GM12873 (cell line): ENCODE results near the gene GPRC5B.

ENCODE experiments used
- TF ChIP-seq, protein P1 (sequence below): IDR thresholded peaks from 2 replicates; pipeline ENCODE4 v1.5.1; 2012; ENCODE audit warnings: low read depth, mild to moderate bottlenecking, moderate library complexity, low read length, control low read depth; ENCODE audit not compliant: insufficient read depth; ENCODE audit errors: missing control alignments

The GPRC5B gene

DNA sequence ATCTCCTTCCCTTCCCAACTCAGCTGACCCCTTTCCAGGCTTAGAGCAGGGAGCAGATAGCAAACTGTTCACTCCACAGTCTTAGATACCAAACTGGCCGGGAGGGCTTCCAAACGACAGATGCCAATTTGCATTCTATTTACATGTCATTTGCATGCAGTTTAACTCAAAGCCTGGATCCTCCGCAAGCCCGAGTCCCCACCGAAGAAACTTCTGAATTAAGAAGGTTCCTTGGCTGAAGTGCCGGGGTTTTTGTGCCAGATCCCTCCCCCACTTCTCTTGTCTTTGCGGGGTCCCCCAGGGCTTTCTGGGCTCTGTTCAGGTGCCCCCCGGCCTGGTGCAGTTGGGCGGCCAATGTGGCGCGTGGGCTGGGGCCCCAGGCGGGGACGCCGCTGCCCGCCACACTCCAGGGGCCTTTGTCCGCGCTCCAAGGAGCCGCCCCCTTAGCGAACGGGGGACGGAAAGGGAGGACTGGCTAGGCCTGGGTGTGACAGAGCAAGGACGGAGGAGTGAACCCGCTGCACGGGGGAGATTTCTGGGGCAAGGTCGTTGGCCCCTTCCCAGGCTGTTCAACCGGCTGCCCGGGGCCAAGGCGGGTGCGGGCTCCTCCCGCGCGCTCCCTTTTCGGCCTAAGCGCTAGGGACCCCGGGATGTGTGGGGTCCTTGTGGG lies 1.2 kb downstream of the GPRC5B start:
- TF ChIP-seq, protein P1, sequence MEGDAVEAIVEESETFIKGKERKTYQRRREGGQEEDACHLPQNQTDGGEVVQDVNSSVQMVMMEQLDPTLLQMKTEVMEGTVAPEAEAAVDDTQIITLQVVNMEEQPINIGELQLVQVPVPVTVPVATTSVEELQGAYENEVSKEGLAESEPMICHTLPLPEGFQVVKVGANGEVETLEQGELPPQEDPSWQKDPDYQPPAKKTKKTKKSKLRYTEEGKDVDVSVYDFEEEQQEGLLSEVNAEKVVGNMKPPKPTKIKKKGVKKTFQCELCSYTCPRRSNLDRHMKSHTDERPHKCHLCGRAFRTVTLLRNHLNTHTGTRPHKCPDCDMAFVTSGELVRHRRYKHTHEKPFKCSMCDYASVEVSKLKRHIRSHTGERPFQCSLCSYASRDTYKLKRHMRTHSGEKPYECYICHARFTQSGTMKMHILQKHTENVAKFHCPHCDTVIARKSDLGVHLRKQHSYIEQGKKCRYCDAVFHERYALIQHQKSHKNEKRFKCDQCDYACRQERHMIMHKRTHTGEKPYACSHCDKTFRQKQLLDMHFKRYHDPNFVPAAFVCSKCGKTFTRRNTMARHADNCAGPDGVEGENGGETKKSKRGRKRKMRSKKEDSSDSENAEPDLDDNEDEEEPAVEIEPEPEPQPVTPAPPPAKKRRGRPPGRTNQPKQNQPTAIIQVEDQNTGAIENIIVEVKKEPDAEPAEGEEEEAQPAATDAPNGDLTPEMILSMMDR: no peak

DNA sequence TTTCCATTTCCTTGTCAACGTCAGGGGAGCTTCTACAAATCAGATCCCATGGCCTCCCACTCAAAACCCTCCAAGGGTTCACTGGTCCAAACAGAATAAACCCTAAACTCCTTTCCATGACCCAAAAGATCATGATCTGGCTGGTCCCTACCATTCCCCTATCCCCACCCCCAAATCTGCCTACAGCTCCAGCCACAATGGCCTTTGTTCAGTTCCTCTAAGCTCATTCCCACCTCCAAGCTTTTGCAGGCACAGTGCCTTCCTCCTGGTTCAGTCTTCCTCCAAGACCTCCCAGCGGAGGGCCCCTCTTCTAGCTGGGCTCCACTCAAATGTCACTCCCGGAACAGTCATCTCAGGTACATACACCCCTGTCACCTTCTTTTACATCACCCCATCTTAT lies 2.0 kb downstream of the GPRC5B start:
- TF ChIP-seq, protein P1: no peak

- TF ChIP-seq, protein P1: no peak
Observed at GRCh38 chr16:19882186-19882585, 2.5 kb downstream of the GPRC5B start.

DNA sequence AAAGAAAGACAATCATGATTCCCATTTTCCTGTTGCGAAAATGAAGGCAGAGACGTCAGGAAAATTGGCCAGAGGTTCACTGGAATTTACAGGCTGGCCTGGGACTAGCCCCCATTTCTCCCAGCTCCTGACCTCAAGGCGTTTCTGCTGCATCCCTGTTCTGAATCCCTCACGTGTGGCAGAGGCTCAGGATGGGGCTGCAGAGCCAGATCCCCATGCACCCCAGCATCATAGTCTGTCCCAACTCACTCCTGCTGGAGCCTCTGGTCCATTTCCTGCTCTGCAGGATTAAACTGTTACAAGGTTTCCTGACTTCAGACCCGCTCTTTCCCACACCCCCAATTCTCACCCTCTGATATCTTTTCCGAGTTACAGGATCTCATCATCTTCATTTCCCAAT lies 2.9 kb downstream of the GPRC5B start:
- TF ChIP-seq, protein P1: no peak

DNA sequence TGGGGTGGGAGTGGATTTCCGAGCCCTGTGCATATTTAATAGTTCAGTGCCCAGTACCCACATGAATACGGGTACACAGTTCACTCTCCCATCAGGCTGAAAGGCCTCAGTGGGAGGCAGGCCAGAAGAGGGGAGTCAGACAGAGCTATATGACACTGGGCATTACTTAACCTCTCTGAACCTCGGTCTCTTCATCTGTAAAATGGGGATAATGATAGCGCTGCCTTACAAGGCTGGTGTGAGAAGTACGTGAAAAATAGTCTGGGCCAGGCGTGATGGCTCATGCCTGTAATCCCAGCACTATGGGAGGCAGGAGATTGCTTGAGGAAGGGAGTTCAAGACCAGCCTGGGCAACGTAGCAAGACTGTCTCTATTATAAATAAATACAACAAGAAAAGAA lies 3.6 kb downstream of the GPRC5B start:
- TF ChIP-seq, protein P1: no peak

DNA sequence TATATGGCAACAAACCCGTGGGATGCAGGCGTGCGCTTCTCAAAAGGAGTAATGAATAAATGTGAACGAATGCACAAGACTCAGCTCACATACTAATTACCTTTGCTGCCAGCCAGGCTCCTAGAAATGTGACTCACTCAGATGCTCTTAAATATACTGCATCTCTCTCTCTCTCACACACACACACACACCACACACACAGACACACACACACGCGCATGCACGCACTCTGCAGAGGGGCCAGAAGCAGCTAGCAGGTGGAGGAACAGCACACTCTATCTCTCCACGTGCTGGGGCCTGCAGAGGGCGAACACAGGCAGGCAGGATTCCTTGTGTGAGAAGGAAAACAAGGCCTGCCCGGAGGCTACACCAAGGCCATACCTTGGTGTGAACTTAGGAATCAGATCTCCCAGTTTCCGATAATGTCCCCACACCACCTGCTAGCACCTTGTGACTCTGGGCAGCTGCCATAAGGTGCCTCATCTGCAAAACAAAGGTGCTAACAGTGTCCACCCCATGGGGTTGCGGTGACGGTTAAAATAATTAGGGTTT lies 5.3 kb downstream of the GPRC5B start:
- TF ChIP-seq, protein P1: no peak

GRCh38 chr16:19878757-19879156 lies 5.9 kb downstream of the GPRC5B start:
- TF ChIP-seq, protein P1: no peak
